ENCODE measurements around the gene SERPINE3. TPM values are rescaled to one million over a fixed set of nuclear protein-coding genes. Genes with fewer than 3 reads are reported as not detected.

SERPINE3 gene
- polyA plus RNA-seq, 3 donors, result not detected

- 100% methylated on average over 3 of the region's 3 CpGs for WGBS (ENCODE audit: insufficient coverage)
- no peaks in the 10 kb centered on the region for H3K4me1 Mint-ChIP-seq
- H2AFZ ChIP-seq (ENCODE audit: insufficient read depth, low read depth, low read length, poor library complexity, severe bottlenecking), result no peak overlapping the region
- H3K27ac ChIP-seq (ENCODE audit: low read depth in 1 of 2, low read length in 2 of 2), result no peak overlapping the region
- H3K27ac Mint-ChIP-seq, result no peak overlapping the region
- no peak overlapping the region for H3K9ac ChIP-seq (ENCODE audit: insufficient read depth, low read length, poor library complexity, severe bottlenecking)
- H3K9me3 ChIP-seq (replicated peaks in 1 of 2; ENCODE audit: control insufficient read depth in 1 of 2, insufficient read depth in 1 of 2, low read length in 2 of 2), result no peaks in the 10 kb centered on the region
- H4K20me1 ChIP-seq (ENCODE audit: insufficient read depth, low read length), result no peaks in the 10 kb centered on the region
- DNase-seq, result no peak
- intact Hi-C loops (cut with micrococcal nuclease), result no loop called here
- no peaks in the 10 kb centered on the region for H3K4me1 ChIP-seq (ENCODE audit: control insufficient read depth in 1 of 2, insufficient read depth in 2 of 2, low read length in 2 of 2)
- peaks cover 0 to 2% (median 0%) of the 10 kb centered on the region in 3 donors for H3K27me3 Mint-ChIP-seq (ENCODE audit: low read depth in 3 of 3)
- no peaks in the 10 kb centered on the region for H3K9me3 Mint-ChIP-seq
- H3K4me3 Mint-ChIP-seq, result no peak overlapping the region
- H3K27me3 ChIP-seq (ENCODE audit: control insufficient read depth in 2 of 2, insufficient read depth in 2 of 2, low read length in 2 of 2), result no peaks in the 10 kb centered on the region
- no peak for TF ChIP-seq CTCF (IDR thresholded peaks at IDR 0.05)
- no peaks in the 10 kb centered on the region for H3K36me3 Mint-ChIP-seq
- H3K4me3 ChIP-seq (replicated peaks in 1 of 3; ENCODE audit: low read depth in 2 of 3, low read length in 3 of 3), result no peak overlapping the region
- no peak overlapping the region for H3K4me2 ChIP-seq (replicated peaks; ENCODE audit: extremely low read depth, low read length, poor library complexity, severe bottlenecking)
- no peaks in the 10 kb centered on the region for H3K79me2 ChIP-seq (ENCODE audit: insufficient read depth, low read length)
- H3K36me3 ChIP-seq (replicated peaks in 1 of 2; ENCODE audit: control insufficient read depth in 1 of 2, insufficient read depth in 2 of 2, low read length in 2 of 2), result no peaks in the 10 kb centered on the region
These were observed 16.7 kb upstream of the SERPINE3 start for GRCh38 chr13:51322826-51323225.

GRCh38 chr13:51323824-51324511, 15.5 kb upstream of the SERPINE3 start:
- no peaks in the 10 kb centered on the region for H3K36me3 ChIP-seq (replicated peaks in 1 of 2; ENCODE audit: control insufficient read depth in 1 of 2, insufficient read depth in 2 of 2, low read length in 2 of 2)
- H3K27ac ChIP-seq (ENCODE audit: low read depth in 1 of 2, low read length in 2 of 2), result no peak overlapping the region
- no peak for TF ChIP-seq CTCF (IDR thresholded peaks at IDR 0.05)
- H3K9me3 Mint-ChIP-seq, result no peaks in the 10 kb centered on the region
- intact Hi-C loops (cut with micrococcal nuclease), result no loop called here
- H3K4me1 ChIP-seq (ENCODE audit: control insufficient read depth in 1 of 2, insufficient read depth in 2 of 2, low read length in 2 of 2), result no peaks in the 10 kb centered on the region
- H3K9ac ChIP-seq (ENCODE audit: insufficient read depth, low read length, poor library complexity, severe bottlenecking), result no peak overlapping the region
- no peaks in the 10 kb centered on the region for H3K9me3 ChIP-seq (replicated peaks in 1 of 2; ENCODE audit: control insufficient read depth in 1 of 2, insufficient read depth in 1 of 2, low read length in 2 of 2)
- H4K20me1 ChIP-seq (ENCODE audit: insufficient read depth, low read length), result no peaks in the 10 kb centered on the region
- H3K4me2 ChIP-seq (replicated peaks; ENCODE audit: extremely low read depth, low read length, poor library complexity, severe bottlenecking), result no peak overlapping the region
- H3K27me3 ChIP-seq (ENCODE audit: control insufficient read depth in 2 of 2, insufficient read depth in 2 of 2, low read length in 2 of 2), result no peaks in the 10 kb centered on the region
- H3K4me3 ChIP-seq (replicated peaks in 1 of 3; ENCODE audit: low read depth in 2 of 3, low read length in 3 of 3), result no peak overlapping the region
- peaks cover 2% of the 10 kb centered on the region for H3K4me1 Mint-ChIP-seq
- no peak overlapping the region for H3K27ac Mint-ChIP-seq
- peaks cover 0 to 2% (median 0%) of the 10 kb centered on the region in 3 donors for H3K27me3 Mint-ChIP-seq (ENCODE audit: low read depth in 3 of 3)
- H3K4me3 Mint-ChIP-seq, result no peak overlapping the region
- H3K36me3 Mint-ChIP-seq, result no peaks in the 10 kb centered on the region
- no peaks in the 10 kb centered on the region for H3K79me2 ChIP-seq (ENCODE audit: insufficient read depth, low read length)
- 100% methylated on average over 1 of the region's 5 CpGs for WGBS (ENCODE audit: insufficient coverage)
- H2AFZ ChIP-seq (ENCODE audit: insufficient read depth, low read depth, low read length, poor library complexity, severe bottlenecking), result no peak overlapping the region
- no peak for DNase-seq

Measured in CD14-positive monocyte (primary cell).